ENCODE data around the gene CDO1.

Gene CDO1

GRCh38 chr5:115816226-115817081 is at the start of gene CDO1:
Gene CDO1, minus strand, starts transcription at chr5:115816659. Its CDS starts 262 bp downstream, at chr5:115816397.
- peak; percentile 10 to 22 for DNase-seq
- TF ChIP-seq POLR2A (IDR thresholded peaks at IDR 0.05; ENCODE audit: low read length) (no peak), GATA1 (IDR thresholded peaks at IDR 0.05; ENCODE audit: low read depth, low read length) (no peak)

GRCh38 chr5:115859378-115859777 is 42.9 kb upstream of the CDO1 start:
- no peak for DNase-seq
- TF ChIP-seq GATA1 (IDR thresholded peaks at IDR 0.05; ENCODE audit: low read depth, low read length), result no peak
- TF ChIP-seq POLR2A (IDR thresholded peaks at IDR 0.05; ENCODE audit: low read length), result no peak

GRCh38 chr5:115858396-115858795 is 41.9 kb upstream of the CDO1 start:
- no peak for DNase-seq
- TF ChIP-seq POLR2A (IDR thresholded peaks at IDR 0.05; ENCODE audit: low read length) (no peak), GATA1 (IDR thresholded peaks at IDR 0.05; ENCODE audit: low read depth, low read length) (no peak)

- DNase-seq, result no peak
- TF ChIP-seq POLR2A (IDR thresholded peaks at IDR 0.05; ENCODE audit: low read length) (no peak), GATA1 (IDR thresholded peaks at IDR 0.05; ENCODE audit: low read depth, low read length) (no peak)
These were observed 41.3 kb upstream of the CDO1 start for GRCh38 chr5:115857626-115858349.

GRCh38 chr5:115857057-115857479 is 40.6 kb upstream of the CDO1 start:
- TF ChIP-seq GATA1 (IDR thresholded peaks at IDR 0.05; ENCODE audit: low read depth, low read length) (no peak), POLR2A (IDR thresholded peaks at IDR 0.05; ENCODE audit: low read length) (no peak)
- no peak for DNase-seq

- TF ChIP-seq GATA1 (IDR thresholded peaks at IDR 0.05; ENCODE audit: low read depth, low read length) (no peak), POLR2A (IDR thresholded peaks at IDR 0.05; ENCODE audit: low read length) (no peak)
- no peak for DNase-seq
These were observed 39.5 kb upstream of the CDO1 start for GRCh38 chr5:115855959-115856358.

- DNase-seq, result no peak
- TF ChIP-seq POLR2A (IDR thresholded peaks at IDR 0.05; ENCODE audit: low read length), result no peak
These were observed 37.7 kb upstream of the CDO1 start for GRCh38 chr5:115854139-115854538.

- DNase-seq, result peak in 1 of 2 experiments; percentile 6
- TF ChIP-seq GATA1 (IDR thresholded peaks at IDR 0.05; ENCODE audit: low read depth, low read length) (no peak), POLR2A (IDR thresholded peaks at IDR 0.05; ENCODE audit: low read length) (no peak)
These were observed 34.4 kb upstream of the CDO1 start for GRCh38 chr5:115850744-115851416.

GRCh38 chr5:115849258-115849798 is 32.9 kb upstream of the CDO1 start:
- TF ChIP-seq GATA1 (IDR thresholded peaks at IDR 0.05; ENCODE audit: low read depth, low read length), result no peak
- DNase-seq, result no peak

- TF ChIP-seq POLR2A (IDR thresholded peaks at IDR 0.05; ENCODE audit: low read length) (no peak), GATA1 (IDR thresholded peaks at IDR 0.05; ENCODE audit: low read depth, low read length) (no peak)
These were observed 30.8 kb upstream of the CDO1 start for GRCh38 chr5:115847290-115847689.

GRCh38 chr5:115844321-115844817 is 27.9 kb upstream of the CDO1 start:
- TF ChIP-seq POLR2A (IDR thresholded peaks at IDR 0.05; ENCODE audit: low read length), result no peak
- no peak for TF ChIP-seq GATA1 (IDR thresholded peaks at IDR 0.05; ENCODE audit: low read depth, low read length)
- no peak for DNase-seq

More at GRCh38 chr5:115847290-115847689, 30.8 kb upstream of the CDO1 start:
- DNase-seq, result no peak

- TF ChIP-seq POLR2A (IDR thresholded peaks at IDR 0.05; ENCODE audit: low read length) (no peak), GATA1 (IDR thresholded peaks at IDR 0.05; ENCODE audit: low read depth, low read length) (no peak)
- DNase-seq, result no peak
These were observed 27.1 kb upstream of the CDO1 start for GRCh38 chr5:115843444-115844130.

GRCh38 chr5:115842952-115843351 is 26.5 kb upstream of the CDO1 start:
- peak; percentile 32 to 50 for DNase-seq
- no peak for TF ChIP-seq GATA1 (IDR thresholded peaks at IDR 0.05; ENCODE audit: low read depth, low read length)
- TF ChIP-seq POLR2A (IDR thresholded peaks at IDR 0.05; ENCODE audit: low read length), result no peak
